ENCODE data around the gene RAD18.

DNA sequence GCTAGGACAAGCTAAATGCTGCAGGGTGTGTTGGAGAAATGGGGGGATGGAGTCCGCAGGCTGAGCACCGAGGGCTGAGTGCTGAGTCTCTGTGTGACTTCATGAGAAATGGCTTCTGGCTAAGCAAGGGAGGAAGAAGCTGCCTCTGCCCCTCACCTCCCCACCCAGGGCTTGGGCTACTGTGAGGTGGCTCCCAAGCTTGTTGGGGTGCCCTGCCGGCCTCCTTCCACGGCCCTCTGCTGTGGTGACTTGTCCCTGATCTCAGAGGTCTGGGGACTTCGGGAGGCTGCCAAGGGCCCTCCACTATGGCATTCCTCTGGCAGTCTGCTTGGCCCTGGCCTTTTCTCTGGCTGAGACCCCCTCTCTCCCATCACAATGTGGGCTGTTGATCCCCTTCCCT lies 30.1 kb upstream of the RAD18 start:
- TF ChIP-seq CTCF (IDR thresholded peaks at IDR 0.05) (no peak), ZFX (IDR thresholded peaks at IDR 0.05; ENCODE audit: borderline replicate concordance) (no peak)
